Amniotic epithelial cell (primary cell): Measurements from ENCODE around the gene CDKAL1.

Experiments used
- DNase-seq: peaks from one replicate; pipeline ENCODE4 v3.0.0-alpha.2; 2010; ENCODE audit warnings: low read depth

The CDKAL1 gene

GRCh38 chr6:21258665-21259064 is 724.4 kb downstream of the CDKAL1 start:
- no peak for DNase-seq

GRCh38 chr6:21259660-21260059 is 725.4 kb downstream of the CDKAL1 start:
- no peak for DNase-seq

- no peak for DNase-seq
Measured at GRCh38 chr6:21262504-21262903, 728.2 kb downstream of the CDKAL1 start.

GRCh38 chr6:21263531-21264287 is 729.5 kb downstream of the CDKAL1 start:
- peak; percentile 74 for DNase-seq

- no peak for DNase-seq
Measured at GRCh38 chr6:21264288-21265033, 730.2 kb downstream of the CDKAL1 start.

GRCh38 chr6:21265034-21265729 is 730.9 kb downstream of the CDKAL1 start:
- DNase-seq, result no peak

GRCh38 chr6:21265730-21266044 is 731.4 kb downstream of the CDKAL1 start:
- peak; percentile 23 for DNase-seq

GRCh38 chr6:21270636-21271201 is 736.5 kb downstream of the CDKAL1 start:
- DNase-seq, result no peak

GRCh38 chr6:21271428-21272155 is 737.3 kb downstream of the CDKAL1 start:
- DNase-seq, result no peak

GRCh38 chr6:21273451-21273850 is 739.2 kb downstream of the CDKAL1 start:
- no peak for DNase-seq

- no peak for DNase-seq
Measured at GRCh38 chr6:21274851-21275250, 740.6 kb downstream of the CDKAL1 start.

GRCh38 chr6:21277601-21278374 is 743.5 kb downstream of the CDKAL1 start:
- peak; percentile 39 for DNase-seq

GRCh38 chr6:21278375-21278745 is 744.1 kb downstream of the CDKAL1 start:
- peak; percentile 52 for DNase-seq

GRCh38 chr6:21279619-21280018 is 745.4 kb downstream of the CDKAL1 start:
- DNase-seq, result no peak

GRCh38 chr6:21281366-21281765 is 747.1 kb downstream of the CDKAL1 start:
- no peak for DNase-seq
